Testis (tissue), 3 donors: ENCODE data around the gene TNS1. TPM values are rescaled to one million over a fixed set of nuclear protein-coding genes. Genes with fewer than 3 reads are reported as not detected.

Experiments used
- DNase-seq: peaks from one replicate; pipeline ENCODE4 v3.0.0-alpha.2; 2019
- H3K27ac ChIP-seq, 2 donors: fragments of 200-600 bp; sonication (generic); one replicate each; pipeline ENCODE4 v1.5.1; 2019
- H3K27me3 ChIP-seq: fragments of 200-600 bp; sonication (generic); one replicate; pipeline ENCODE4 v1.5.1; 2019
- H3K36me3 ChIP-seq: fragments of 200-600 bp; sonication (generic); one replicate; pipeline ENCODE4 v1.5.1; 2017; ENCODE audit warnings: low read depth; ENCODE audit errors: missing control alignments
- H3K4me1 ChIP-seq: fragments of 200-600 bp; sonication (generic); one replicate; pipeline ENCODE4 v1.5.1; 2019
- H3K4me3 ChIP-seq, 2 donors: fragments of 200-600 bp; sonication (generic); one replicate each; pipeline ENCODE4 v1.5.1; 2017 to 2019
- H3K9me3 ChIP-seq: fragments of 200-600 bp; sonication (generic); one replicate; pipeline ENCODE4 v1.5.1; 2017
- CTCF ChIP-seq, 3 experiments: fragments of 450-650 bp in 2 of 3; fragments of 200-600 bp in 1 of 3; sonication (generic) in 1 of 3; IDR thresholded peaks; one replicate each; pipeline ENCODE4 v1.5.1; 2016 to 2019; ENCODE audit warnings: antibody characterized with exemption in 3 of 3, mild to moderate bottlenecking in 2 of 3, moderate library complexity in 1 of 3
- POLR2A ChIP-seq: fragments of 450-650 bp; IDR thresholded peaks from one replicate; pipeline ENCODE4 v1.6.1; 2017; ENCODE audit warnings: antibody characterized with exemption, mild to moderate bottlenecking, moderate library complexity
- WGBS, 2 donors: methylation state at CpG; one replicate each; pipeline ENCODE4 v1.1.5; 2018; 5-methylcytosine and 5-hydroxymethylcytosine counted together
- intact Hi-C: fragments of 100-400 bp; cut with DNase I; formaldehyde crosslinking; loops from one replicate; pipeline ENCODE4 v1.15.1; 2023; ENCODE audit warnings: low total_unique reads
- polyA plus RNA-seq: library from polyadenylated mRNA; stranded (reverse); fragments of 350-450 nt; fragmentation: Illumina TruSeq; extraction: RNeasy Lipid Tissue Mini Kit (QIAGEN cat#74804); gene quantifications from one replicate; pipeline ENCODE4 v1.2.3, GENCODE V29; 2014; ENCODE audit warnings: low read depth, low replicate concordance; ENCODE audit not compliant: insufficient read depth
- total RNA-seq, 2 donors: library from RNA; depleted of rRNA; stranded (reverse); fragments of >200 nt; gene quantifications; one replicate each; pipeline ENCODE4 v1.2.3, GENCODE V29; 2016

Gene TNS1
- total and polyA plus RNA-seq, 3 donors from 2014 or later, result 75.9 to 256 (median 227) TPM

- H3K9me3 ChIP-seq, result no peaks in the 10 kb centered on the region
- no peak overlapping the region for H3K4me3 ChIP-seq
- H3K4me1 ChIP-seq, result peaks cover 72% of the 10 kb centered on the region
- intact Hi-C loops, result no loop called here
- no peaks in the 10 kb centered on the region for H3K27me3 ChIP-seq
- 70 to 76% methylated on average over 8 of the region's 8 CpGs for WGBS, 2 donors
- peak overlapping the region; percentile 28 to 86 for H3K27ac ChIP-seq
- no peaks in the 10 kb centered on the region for H3K36me3 ChIP-seq
- TF ChIP-seq CTCF (IDR thresholded peaks at IDR 0.05), result no peak
- TF ChIP-seq POLR2A, result no peak
- no peak for DNase-seq
Measured at GRCh38 chr2:217923007-217923686, 79.6 kb downstream of the TNS1 start.

- intact Hi-C loops, result no loop called here
- Histone ChIP-seq H3K9me3 (no peaks in the 10 kb centered on the region), H3K36me3 (no peaks in the 10 kb centered on the region), H3K4me3 (no peak overlapping the region), H3K27ac (peak overlapping the region; percentile 28 to 86), H3K27me3 (no peaks in the 10 kb centered on the region), H3K4me1 (peaks cover 69% of the 10 kb centered on the region)
- TF ChIP-seq CTCF (IDR thresholded peaks at IDR 0.05) (no peak), POLR2A (no peak)
- DNase-seq, result peak; percentile 43
- 28 to 47% methylated on average over 16 to 19 of the region's 19 CpGs for WGBS, 2 donors
Measured at GRCh38 chr2:217922101-217923006, 80.4 kb downstream of the TNS1 start.

- H3K36me3 ChIP-seq, result no peaks in the 10 kb centered on the region
- no peak overlapping the region for H3K4me3 ChIP-seq
- intact Hi-C loops, result no loop called here
- WGBS, 2 donors, result 29 to 52% methylated on average over 6 to 8 of the region's 8 CpGs
- TF ChIP-seq POLR2A, result no peak
- TF ChIP-seq CTCF (IDR thresholded peaks at IDR 0.05), result no peak
- H3K9me3 ChIP-seq, result no peaks in the 10 kb centered on the region
- no peaks in the 10 kb centered on the region for H3K27me3 ChIP-seq
- H3K4me1 ChIP-seq, result peaks cover 77% of the 10 kb centered on the region
- DNase-seq, result peak; percentile 49
- H3K27ac ChIP-seq, result peak overlapping the region; percentile 28 to 86
Measured at GRCh38 chr2:217920879-217921603, 81.8 kb downstream of the TNS1 start.

GRCh38 chr2:217919781-217920351 lies 82.9 kb downstream of the TNS1 start:
- Histone ChIP-seq H3K27me3 (no peaks in the 10 kb centered on the region), H3K36me3 (no peaks in the 10 kb centered on the region), H3K4me3 (no peak overlapping the region), H3K4me1 (peaks cover 89% of the 10 kb centered on the region), H3K9me3 (no peaks in the 10 kb centered on the region), H3K27ac (peak overlapping the region; percentile 28 to 86)
- DNase-seq, result no peak
- intact Hi-C loops, result no loop called here
- 31 to 50% methylated on average over 11 to 13 of the region's 13 CpGs for WGBS, 2 donors
- TF ChIP-seq POLR2A, result no peak
